ENCODE data around the gene COL16A1. TPM values are rescaled to one million over a fixed set of nuclear protein-coding genes. Genes with fewer than 3 reads are reported as not detected.

The COL16A1 gene
- polyA plus RNA-seq, 3 donors, result 0.13 TPM; not detected in 2

- Mint-ChIP-seq H3K4me3 (no peak overlapping the region), H3K36me3 (peaks cover 14 to 20% of the 10 kb centered on the region in 2 donors), H3K4me1 (peaks cover 19% of the 10 kb centered on the region), H3K27ac (peak overlapping the region in 2 of 7 donors; percentile 1 to 54), H3K9me3 (peaks cover 0 to 4% (median 2%) of the 10 kb centered on the region in 7 donors), H3K27me3 (ENCODE audit: low read depth in 3 of 3) (peaks cover 11 to 23% (median 12%) of the 10 kb centered on the region in 3 donors)
- WGBS (ENCODE audit: insufficient coverage), result 91% methylated on average over 10 of the region's 15 CpGs
- TF ChIP-seq CTCF (IDR thresholded peaks at IDR 0.05), result no peak
- no peaks in the 10 kb centered on the region for H4K20me1 ChIP-seq (ENCODE audit: insufficient read depth, low read length)
- no peak overlapping the region for H3K9ac ChIP-seq (ENCODE audit: insufficient read depth, low read length, poor library complexity, severe bottlenecking)
- intact Hi-C loops (cut with micrococcal nuclease), result no loop called here
- H3K4me1 ChIP-seq (ENCODE audit: control insufficient read depth in 1 of 2, insufficient read depth in 2 of 2, low read length in 2 of 2), result peaks cover 14 to 23% of the 10 kb centered on the region in 2 donors
- no peak overlapping the region for H3K4me2 ChIP-seq (replicated peaks; ENCODE audit: extremely low read depth, low read length, poor library complexity, severe bottlenecking)
- H3K27ac ChIP-seq (ENCODE audit: low read depth in 1 of 2, low read length in 2 of 2), result no peak overlapping the region
- H2AFZ ChIP-seq (ENCODE audit: insufficient read depth, low read depth, low read length, poor library complexity, severe bottlenecking), result no peak overlapping the region
- H3K27me3 ChIP-seq (ENCODE audit: control insufficient read depth in 2 of 2, insufficient read depth in 2 of 2, low read length in 2 of 2), result peaks cover 3 to 19% of the 10 kb centered on the region in 2 donors
- no peaks in the 10 kb centered on the region for H3K79me2 ChIP-seq (ENCODE audit: insufficient read depth, low read length)
- no peak for DNase-seq
- peaks cover 3 to 8% of the 10 kb centered on the region in 2 donors for H3K36me3 ChIP-seq (replicated peaks in 1 of 2; ENCODE audit: control insufficient read depth in 1 of 2, insufficient read depth in 2 of 2, low read length in 2 of 2)
- H3K9me3 ChIP-seq (replicated peaks in 1 of 2; ENCODE audit: control insufficient read depth in 1 of 2, insufficient read depth in 1 of 2, low read length in 2 of 2), result no peaks in the 10 kb centered on the region
- H3K4me3 ChIP-seq (replicated peaks in 1 of 3; ENCODE audit: low read depth in 2 of 3, low read length in 3 of 3), result no peak overlapping the region
These were observed 81.7 kb downstream of the COL16A1 start for GRCh38 chr1:31621847-31622730.

DNA sequence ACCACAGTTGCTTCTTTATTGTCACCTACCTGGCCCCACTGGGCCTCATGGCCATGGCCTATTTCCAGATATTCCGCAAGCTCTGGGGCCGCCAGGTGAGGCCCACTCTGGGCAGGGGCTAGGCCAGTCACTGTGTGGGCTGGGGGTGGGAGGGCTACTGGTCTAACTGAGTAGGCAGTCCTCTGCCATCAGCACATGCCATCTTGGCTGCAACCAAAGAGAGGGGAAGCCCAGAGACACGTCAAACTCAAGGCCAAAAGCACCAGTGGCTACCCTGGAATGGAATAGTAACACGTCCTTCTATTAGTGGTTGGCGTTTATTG lies 82.4 kb downstream of the COL16A1 start:
- Mint-ChIP-seq H3K4me3 (no peak overlapping the region), H3K36me3 (peaks cover 9 to 15% of the 10 kb centered on the region in 2 donors), H3K4me1 (peaks cover 16% of the 10 kb centered on the region), H3K27me3 (ENCODE audit: low read depth in 3 of 3) (peaks cover 17 to 29% (median 18%) of the 10 kb centered on the region in 3 donors), H3K27ac (no peak overlapping the region), H3K9me3 (peaks cover 0 to 6% (median 3%) of the 10 kb centered on the region in 7 donors)
- peaks cover 7 to 25% of the 10 kb centered on the region in 2 donors for H3K27me3 ChIP-seq (ENCODE audit: control insufficient read depth in 2 of 2, insufficient read depth in 2 of 2, low read length in 2 of 2)
- TF ChIP-seq CTCF (IDR thresholded peaks at IDR 0.05), result no peak
- H3K9ac ChIP-seq (ENCODE audit: insufficient read depth, low read length, poor library complexity, severe bottlenecking), result no peak overlapping the region
- peaks cover 0 to 4% of the 10 kb centered on the region in 2 donors for H3K36me3 ChIP-seq (replicated peaks in 1 of 2; ENCODE audit: control insufficient read depth in 1 of 2, insufficient read depth in 2 of 2, low read length in 2 of 2)
- WGBS (ENCODE audit: insufficient coverage), result 100% methylated on average over 1 of the region's 5 CpGs
- H3K27ac ChIP-seq (ENCODE audit: low read depth in 1 of 2, low read length in 2 of 2), result no peak overlapping the region
- no peak overlapping the region for H3K4me2 ChIP-seq (replicated peaks; ENCODE audit: extremely low read depth, low read length, poor library complexity, severe bottlenecking)
- intact Hi-C loops (cut with micrococcal nuclease), result no loop called here
- H3K9me3 ChIP-seq (replicated peaks in 1 of 2; ENCODE audit: control insufficient read depth in 1 of 2, insufficient read depth in 1 of 2, low read length in 2 of 2), result no peaks in the 10 kb centered on the region
- no peak overlapping the region for H2AFZ ChIP-seq (ENCODE audit: insufficient read depth, low read depth, low read length, poor library complexity, severe bottlenecking)
- no peaks in the 10 kb centered on the region for H4K20me1 ChIP-seq (ENCODE audit: insufficient read depth, low read length)
- no peak overlapping the region for H3K4me3 ChIP-seq (replicated peaks in 1 of 3; ENCODE audit: low read depth in 2 of 3, low read length in 3 of 3)
- peaks cover 14 to 23% of the 10 kb centered on the region in 2 donors for H3K4me1 ChIP-seq (ENCODE audit: control insufficient read depth in 1 of 2, insufficient read depth in 2 of 2, low read length in 2 of 2)
- no peak for DNase-seq
- no peaks in the 10 kb centered on the region for H3K79me2 ChIP-seq (ENCODE audit: insufficient read depth, low read length)

All from CD14-positive monocyte (primary cell).